ENCODE measurements around the gene ANXA6. TPM values are rescaled to one million over a fixed set of nuclear protein-coding genes. Genes with fewer than 3 reads are reported as not detected.
A peak's percentile ranks its signal among the peaks of the same experiment; 100 is the strongest.

ANXA6 gene
- polyA plus RNA-seq, 1 donor (not counting 4 experiments of a cell fraction or from before 2014, with no cell fraction given): 37.0 TPM

- no peak for TF ChIP-seq EZH2 (IDR thresholded peaks at IDR 0.05; ENCODE audit: low read length)
- peak in 1 of 3 experiments; percentile 15 for TF ChIP-seq CTCF (optimal IDR thresholded peaks at IDR 0.05 in 1 of 3, IDR thresholded peaks at IDR 0.05 in 1 of 3, conservative IDR thresholded peaks at IDR 0.05 in 1 of 3; ENCODE audit: extremely low read depth in 1 of 3, insufficient read depth in 2 of 3, low read length in 3 of 3)
- Histone ChIP-seq H3K9me3 (ENCODE audit: control insufficient read depth, low read depth, low read length) (no peaks in the 10 kb centered on the region), H3K4me1 (ENCODE audit: control insufficient read depth, extremely low read depth, insufficient read depth, low read length) (no peaks in the 10 kb centered on the region), H3K9me1 (ENCODE audit: control insufficient read depth, extremely low read depth, insufficient read depth, low read length) (no peaks in the 10 kb centered on the region), H3K4me3 (ENCODE audit: control insufficient read depth in 2 of 3, extremely low read depth in 1 of 3, insufficient read depth in 2 of 3, low read depth in 1 of 3, low read length in 3 of 3) (no peak overlapping the region), H3K4me2 (ENCODE audit: control insufficient read depth, extremely low read depth, insufficient read depth, low read depth, low read length) (no peak overlapping the region), H3K27me3 (ENCODE audit: control insufficient read depth, extremely low read depth, insufficient read depth, low read length) (no peaks in the 10 kb centered on the region), H4K20me1 (ENCODE audit: control insufficient read depth, extremely low read depth, insufficient read depth, low read length) (no peaks in the 10 kb centered on the region), H3K36me3 (ENCODE audit: control insufficient read depth in 2 of 2, extremely low read depth in 1 of 2, insufficient read depth in 2 of 2, low read length in 2 of 2) (no peaks in the 10 kb centered on the region), H3K79me2 (ENCODE audit: control insufficient read depth, insufficient read depth, low read length) (no peaks in the 10 kb centered on the region), H3K27ac (ENCODE audit: control insufficient read depth, insufficient read depth, low read length) (no peak overlapping the region), H3K9ac (ENCODE audit: control insufficient read depth, extremely low read depth, insufficient read depth, low read length) (no peak overlapping the region), H2AFZ (ENCODE audit: control insufficient read depth, low read length) (no peak overlapping the region)
- FAIRE-seq (no peak), DNase-seq (ENCODE audit: low read depth, low spot score) (no peak)
- dilution Hi-C loops (cut with MboI; ENCODE audit: extremely low pct_ligation_motif_present, low sequenced_read_pairs): no loop called here
Measured at GRCh38 chr5:151107738-151108520, 49.6 kb downstream of the ANXA6 start.

GRCh38 chr5:151107084-151107483 lies 50.5 kb downstream of the ANXA6 start:
- Histone ChIP-seq H3K4me3 (ENCODE audit: control insufficient read depth in 2 of 3, extremely low read depth in 1 of 3, insufficient read depth in 2 of 3, low read depth in 1 of 3, low read length in 3 of 3) (no peak overlapping the region), H2AFZ (ENCODE audit: control insufficient read depth, low read length) (no peak overlapping the region), H3K27ac (ENCODE audit: control insufficient read depth, insufficient read depth, low read length) (no peak overlapping the region), H3K4me2 (ENCODE audit: control insufficient read depth, extremely low read depth, insufficient read depth, low read depth, low read length) (no peak overlapping the region), H3K79me2 (ENCODE audit: control insufficient read depth, insufficient read depth, low read length) (no peaks in the 10 kb centered on the region), H3K9me3 (ENCODE audit: control insufficient read depth, low read depth, low read length) (no peaks in the 10 kb centered on the region), H4K20me1 (ENCODE audit: control insufficient read depth, extremely low read depth, insufficient read depth, low read length) (no peaks in the 10 kb centered on the region), H3K9ac (ENCODE audit: control insufficient read depth, extremely low read depth, insufficient read depth, low read length) (no peak overlapping the region), H3K36me3 (ENCODE audit: control insufficient read depth in 2 of 2, extremely low read depth in 1 of 2, insufficient read depth in 2 of 2, low read length in 2 of 2) (no peaks in the 10 kb centered on the region), H3K9me1 (ENCODE audit: control insufficient read depth, extremely low read depth, insufficient read depth, low read length) (no peaks in the 10 kb centered on the region), H3K4me1 (ENCODE audit: control insufficient read depth, extremely low read depth, insufficient read depth, low read length) (no peaks in the 10 kb centered on the region), H3K27me3 (ENCODE audit: control insufficient read depth, extremely low read depth, insufficient read depth, low read length) (no peaks in the 10 kb centered on the region)
- no peak for FAIRE-seq
- TF ChIP-seq CTCF (optimal IDR thresholded peaks at IDR 0.05 in 1 of 3, IDR thresholded peaks at IDR 0.05 in 1 of 3, conservative IDR thresholded peaks at IDR 0.05 in 1 of 3; ENCODE audit: extremely low read depth in 1 of 3, insufficient read depth in 2 of 3, low read length in 3 of 3) (no peak), EZH2 (IDR thresholded peaks at IDR 0.05; ENCODE audit: low read length) (no peak)
- dilution Hi-C loops (cut with MboI; ENCODE audit: extremely low pct_ligation_motif_present, low sequenced_read_pairs): no loop called here
- no peak for DNase-seq (ENCODE audit: low read depth, low spot score)
